A673 (cell line): Measurements from ENCODE around the gene OOSP1.

Source experiments
- EZH2 ChIP-seq: fragments of 200-600 bp; sonication (generic); IDR thresholded peaks from 2 replicates; pipeline ENCODE4 v1.6.1; 2017; ENCODE audit warnings: borderline replicate concordance, low read depth, mild to moderate bottlenecking, mixed read lengths, antibody characterized with exemption, low read length; ENCODE audit not compliant: poor library complexity, severe bottlenecking
- TF ChIP-seq, protein P1 (sequence below): fragments of 300-800, 200-600 bp; sonication (generic); conservative IDR thresholded peaks from 2 replicates; pipeline ENCODE4 v1.5.1; 2017; ENCODE audit warnings: low read depth, mild to moderate bottlenecking, antibody characterized with exemption, low read length, moderate library complexity, mixed read lengths

DNA sequence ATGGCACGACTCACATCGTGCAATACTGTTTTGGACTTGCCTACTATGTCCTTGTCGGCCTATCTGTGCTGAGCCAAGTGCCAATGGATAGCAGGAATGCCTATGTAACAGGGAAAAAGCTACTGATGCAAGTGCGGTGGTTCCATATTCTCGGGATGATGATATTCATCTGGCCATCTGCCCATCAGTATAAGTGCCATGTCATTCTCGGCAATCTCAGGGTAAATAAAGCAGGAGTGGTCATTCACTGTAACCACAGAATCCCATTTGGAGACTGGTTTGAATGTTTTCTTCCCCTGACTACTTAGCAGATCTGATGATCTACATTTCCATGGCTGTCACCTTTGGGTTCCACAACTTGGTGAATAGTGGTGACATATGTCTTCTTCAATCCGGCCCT, 39.6 kb upstream of the OOSP1 start:
- TF ChIP-seq, protein P1, sequence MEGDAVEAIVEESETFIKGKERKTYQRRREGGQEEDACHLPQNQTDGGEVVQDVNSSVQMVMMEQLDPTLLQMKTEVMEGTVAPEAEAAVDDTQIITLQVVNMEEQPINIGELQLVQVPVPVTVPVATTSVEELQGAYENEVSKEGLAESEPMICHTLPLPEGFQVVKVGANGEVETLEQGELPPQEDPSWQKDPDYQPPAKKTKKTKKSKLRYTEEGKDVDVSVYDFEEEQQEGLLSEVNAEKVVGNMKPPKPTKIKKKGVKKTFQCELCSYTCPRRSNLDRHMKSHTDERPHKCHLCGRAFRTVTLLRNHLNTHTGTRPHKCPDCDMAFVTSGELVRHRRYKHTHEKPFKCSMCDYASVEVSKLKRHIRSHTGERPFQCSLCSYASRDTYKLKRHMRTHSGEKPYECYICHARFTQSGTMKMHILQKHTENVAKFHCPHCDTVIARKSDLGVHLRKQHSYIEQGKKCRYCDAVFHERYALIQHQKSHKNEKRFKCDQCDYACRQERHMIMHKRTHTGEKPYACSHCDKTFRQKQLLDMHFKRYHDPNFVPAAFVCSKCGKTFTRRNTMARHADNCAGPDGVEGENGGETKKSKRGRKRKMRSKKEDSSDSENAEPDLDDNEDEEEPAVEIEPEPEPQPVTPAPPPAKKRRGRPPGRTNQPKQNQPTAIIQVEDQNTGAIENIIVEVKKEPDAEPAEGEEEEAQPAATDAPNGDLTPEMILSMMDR = no peak
- TF ChIP-seq EZH2 = no peak
